Fibroblast of lung (primary cell): Measurements from ENCODE around the gene CFAP45. TPM values are rescaled to one million over a fixed set of nuclear protein-coding genes. Genes with fewer than 3 reads are reported as not detected.

Source experiments
- DNase-seq, 2 donors: peaks; one replicate each; pipeline versions ENCODE4 v3.0.0 to v3.0.0-alpha.2; 2010; ENCODE audit warnings: low read depth in 2 of 2
- H2AFZ ChIP-seq: 2 replicates; pipeline ENCODE4 v1.5.1; 2012; ENCODE audit warnings: low read length, control low read depth, inconsistent platforms
- H3K27ac ChIP-seq: 2 replicates; pipeline ENCODE4 v1.5.1; 2011; ENCODE audit warnings: low read length, control low read depth; ENCODE audit not compliant: insufficient read depth
- H3K27me3 ChIP-seq: 2 replicates; pipeline ENCODE4 v1.5.1; 2011; ENCODE audit warnings: mild to moderate bottlenecking, low read length; ENCODE audit not compliant: control insufficient read depth, insufficient read depth
- H3K36me3 ChIP-seq: 2 replicates; pipeline ENCODE4 v1.5.1; 2011; ENCODE audit warnings: low read length; ENCODE audit not compliant: control insufficient read depth, insufficient read depth
- H3K4me1 ChIP-seq: 2 replicates; pipeline ENCODE4 v1.5.1; 2011; ENCODE audit warnings: low read length; ENCODE audit not compliant: control insufficient read depth, insufficient read depth; ENCODE audit errors: extremely low read depth
- H3K4me2 ChIP-seq: 2 replicates; pipeline ENCODE4 v1.5.1; 2011; ENCODE audit warnings: low read length, control low read depth; ENCODE audit not compliant: insufficient read depth; ENCODE audit errors: extremely low read depth
- H3K4me3 ChIP-seq, 4 experiments: fragments of 200-600 bp in 1 of 4; sonication (generic) in 1 of 4; replicated peaks in 1 of 4; 2 replicates each; pipeline ENCODE4 v1.5.1; 2011 to 2016; ENCODE audit warnings: low read length in 4 of 4, low read depth in 3 of 4, mild to moderate bottlenecking in 3 of 4, control low read depth in 2 of 4, inconsistent platforms in 1 of 4, mixed read lengths in 1 of 4; ENCODE audit not compliant: insufficient read depth in 1 of 4; ENCODE audit errors: control extremely low read depth in 1 of 4
- H3K79me2 ChIP-seq: 2 replicates; pipeline ENCODE4 v1.5.1; 2012; ENCODE audit warnings: mild to moderate bottlenecking, low read length, inconsistent platforms; ENCODE audit not compliant: control insufficient read depth, insufficient read depth
- H3K9ac ChIP-seq: 2 replicates; pipeline ENCODE4 v1.5.1; 2011; ENCODE audit warnings: mild to moderate bottlenecking, low read length, control low read depth; ENCODE audit not compliant: insufficient read depth
- H3K9me3 ChIP-seq: 2 replicates; pipeline ENCODE4 v1.5.1; 2012; ENCODE audit warnings: low read depth, low read length; ENCODE audit not compliant: control insufficient read depth, insufficient read depth
- H4K20me1 ChIP-seq: 2 replicates; pipeline ENCODE4 v1.5.1; 2011; ENCODE audit warnings: low read length; ENCODE audit not compliant: control insufficient read depth, insufficient read depth; ENCODE audit errors: extremely low read depth
- EZH2 ChIP-seq: IDR thresholded peaks from 2 replicates; pipeline ENCODE4 v1.5.1; 2012; ENCODE audit warnings: low read length, control low read depth, mild to moderate bottlenecking; ENCODE audit errors: missing control alignments
- polyA plus RNA-seq, 2 donors: library from polyadenylated mRNA; depleted of rRNA in 1 of 2; stranded (reverse) in 1 of 2; unstranded in 1 of 2; fragments of >200 nt; gene quantifications; 2 replicates each; pipeline ENCODE4 v1.2.1, GENCODE V29; 2011 to 2012; ENCODE audit warnings: missing spikeins in 1 of 2
- total RNA-seq: library from RNA; depleted of rRNA; stranded (reverse); fragments of >200 nt; gene quantifications from 2 replicates; pipeline ENCODE4 v1.2.1, GENCODE V29; 2014
- TF ChIP-seq, protein P1 (sequence below), 2 donors: IDR thresholded peaks in 1 of 2; conservative IDR thresholded peaks in 1 of 2; 1 replicate in 1 of 2; 2 replicates in 1 of 2; pipeline ENCODE4 v1.5.1; 2011 to 2012; ENCODE audit warnings: low read length in 2 of 2, control low read depth in 1 of 2, inconsistent platforms in 1 of 2, low read depth in 1 of 2, mild to moderate bottlenecking in 1 of 2

The CFAP45 gene
- total and polyA plus RNA-seq, 2 donors (not counting 1 experiment from before 2014, with no cell fraction given): 1.2 to 1.5 TPM

DNA sequence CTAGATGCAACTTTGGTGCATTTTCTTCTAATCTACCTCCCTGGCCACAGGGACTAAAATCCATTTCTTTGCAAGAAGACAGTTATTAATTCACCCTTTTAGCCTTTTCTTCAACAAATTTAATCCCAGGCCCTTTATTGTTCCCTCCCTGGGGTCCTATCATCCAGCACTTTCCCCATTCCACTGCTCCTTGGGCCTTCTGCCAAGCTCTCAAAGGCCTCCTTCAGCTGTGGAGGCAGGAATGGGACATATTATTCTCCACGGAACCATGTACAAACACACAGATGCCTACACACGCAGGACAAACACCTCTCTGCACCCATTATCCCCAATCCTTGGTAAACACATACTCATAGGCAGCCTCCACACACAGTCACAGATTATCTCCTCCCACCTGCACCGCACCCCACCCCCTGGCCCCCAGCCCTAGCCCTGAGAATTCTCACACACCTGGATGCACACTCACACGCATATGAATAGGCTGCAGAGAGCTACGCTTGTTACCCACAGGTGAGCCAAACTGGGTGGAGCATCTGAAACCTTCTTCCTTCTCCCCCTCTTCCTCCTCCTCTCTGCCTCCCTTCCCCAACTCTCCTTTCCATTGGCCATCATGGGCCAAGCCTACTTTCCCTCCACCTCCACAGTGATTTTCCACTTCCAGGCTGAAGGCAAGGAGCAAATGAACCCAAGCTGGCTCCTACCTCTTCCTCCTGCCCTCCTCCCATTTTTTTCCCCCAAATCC lies 13.7 kb upstream of the CFAP45 start:
- Histone ChIP-seq H3K4me3 (no peak overlapping the region), H4K20me1 (no peaks in the 10 kb centered on the region), H3K4me2 (no peak overlapping the region), H3K4me1 (peaks cover 47% of the 10 kb centered on the region), H2AFZ (no peak overlapping the region), H3K27ac (no peak overlapping the region), H3K36me3 (peaks cover 9% of the 10 kb centered on the region), H3K9me3 (no peaks in the 10 kb centered on the region), H3K9ac (no peak overlapping the region), H3K79me2 (peaks cover 3% of the 10 kb centered on the region), H3K27me3 (no peaks in the 10 kb centered on the region)
- no peak for DNase-seq
- TF ChIP-seq EZH2: no peak
- TF ChIP-seq, protein P1, sequence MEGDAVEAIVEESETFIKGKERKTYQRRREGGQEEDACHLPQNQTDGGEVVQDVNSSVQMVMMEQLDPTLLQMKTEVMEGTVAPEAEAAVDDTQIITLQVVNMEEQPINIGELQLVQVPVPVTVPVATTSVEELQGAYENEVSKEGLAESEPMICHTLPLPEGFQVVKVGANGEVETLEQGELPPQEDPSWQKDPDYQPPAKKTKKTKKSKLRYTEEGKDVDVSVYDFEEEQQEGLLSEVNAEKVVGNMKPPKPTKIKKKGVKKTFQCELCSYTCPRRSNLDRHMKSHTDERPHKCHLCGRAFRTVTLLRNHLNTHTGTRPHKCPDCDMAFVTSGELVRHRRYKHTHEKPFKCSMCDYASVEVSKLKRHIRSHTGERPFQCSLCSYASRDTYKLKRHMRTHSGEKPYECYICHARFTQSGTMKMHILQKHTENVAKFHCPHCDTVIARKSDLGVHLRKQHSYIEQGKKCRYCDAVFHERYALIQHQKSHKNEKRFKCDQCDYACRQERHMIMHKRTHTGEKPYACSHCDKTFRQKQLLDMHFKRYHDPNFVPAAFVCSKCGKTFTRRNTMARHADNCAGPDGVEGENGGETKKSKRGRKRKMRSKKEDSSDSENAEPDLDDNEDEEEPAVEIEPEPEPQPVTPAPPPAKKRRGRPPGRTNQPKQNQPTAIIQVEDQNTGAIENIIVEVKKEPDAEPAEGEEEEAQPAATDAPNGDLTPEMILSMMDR (conservative IDR thresholded peaks at IDR 0.05 in 1 of 2, IDR thresholded peaks at IDR 0.05 in 1 of 2; ENCODE audit: low read depth in 1 of 2, low read length in 2 of 2): no peak

DNA sequence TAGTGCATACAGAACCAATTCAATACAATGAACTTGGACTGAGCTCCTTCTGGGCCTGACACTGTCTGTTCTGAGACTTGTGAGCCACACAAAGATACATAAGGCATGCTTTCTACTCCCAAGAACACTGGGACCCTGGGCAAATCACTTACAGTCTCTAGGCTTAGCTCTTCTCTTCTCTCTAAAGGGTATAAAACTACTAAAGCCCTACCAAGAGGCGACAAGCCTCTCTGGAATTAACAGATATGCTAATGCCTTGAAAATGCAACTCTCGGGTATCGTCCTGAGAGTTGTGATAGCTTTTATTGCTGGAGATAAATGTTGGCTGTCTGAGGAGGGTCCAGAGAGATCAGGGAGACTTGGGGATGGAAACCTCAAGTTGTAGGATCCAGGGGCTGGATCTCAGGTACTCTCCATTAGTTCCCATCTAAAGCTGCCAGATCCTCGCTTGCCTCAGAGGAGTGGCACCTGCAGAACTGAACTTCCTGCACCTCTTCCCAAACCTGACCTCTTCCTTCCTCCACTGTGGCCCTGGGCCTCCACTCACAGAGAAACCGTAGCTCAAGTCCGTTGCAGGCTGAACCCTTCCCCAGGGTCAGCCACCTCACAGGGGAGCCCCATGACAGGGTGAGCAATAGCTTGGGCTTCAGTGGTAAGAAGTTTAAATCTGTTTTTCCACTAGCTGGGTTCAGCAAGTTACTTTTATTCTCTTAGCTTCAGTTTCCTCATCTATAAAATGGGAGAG lies 11.5 kb upstream of the CFAP45 start:
- Histone ChIP-seq H3K27me3 (no peaks in the 10 kb centered on the region), H3K4me2 (no peak overlapping the region), H3K9me3 (no peaks in the 10 kb centered on the region), H3K36me3 (no peaks in the 10 kb centered on the region), H4K20me1 (no peaks in the 10 kb centered on the region), H3K27ac (no peak overlapping the region), H3K4me3 (no peak overlapping the region), H3K79me2 (no peaks in the 10 kb centered on the region), H2AFZ (no peak overlapping the region), H3K4me1 (peaks cover 32% of the 10 kb centered on the region), H3K9ac (no peak overlapping the region)
- DNase-seq: no peak
- TF ChIP-seq EZH2: no peak
- TF ChIP-seq, protein P1 (conservative IDR thresholded peaks at IDR 0.05 in 1 of 2, IDR thresholded peaks at IDR 0.05 in 1 of 2; ENCODE audit: low read depth in 1 of 2, low read length in 2 of 2): no peak

DNA sequence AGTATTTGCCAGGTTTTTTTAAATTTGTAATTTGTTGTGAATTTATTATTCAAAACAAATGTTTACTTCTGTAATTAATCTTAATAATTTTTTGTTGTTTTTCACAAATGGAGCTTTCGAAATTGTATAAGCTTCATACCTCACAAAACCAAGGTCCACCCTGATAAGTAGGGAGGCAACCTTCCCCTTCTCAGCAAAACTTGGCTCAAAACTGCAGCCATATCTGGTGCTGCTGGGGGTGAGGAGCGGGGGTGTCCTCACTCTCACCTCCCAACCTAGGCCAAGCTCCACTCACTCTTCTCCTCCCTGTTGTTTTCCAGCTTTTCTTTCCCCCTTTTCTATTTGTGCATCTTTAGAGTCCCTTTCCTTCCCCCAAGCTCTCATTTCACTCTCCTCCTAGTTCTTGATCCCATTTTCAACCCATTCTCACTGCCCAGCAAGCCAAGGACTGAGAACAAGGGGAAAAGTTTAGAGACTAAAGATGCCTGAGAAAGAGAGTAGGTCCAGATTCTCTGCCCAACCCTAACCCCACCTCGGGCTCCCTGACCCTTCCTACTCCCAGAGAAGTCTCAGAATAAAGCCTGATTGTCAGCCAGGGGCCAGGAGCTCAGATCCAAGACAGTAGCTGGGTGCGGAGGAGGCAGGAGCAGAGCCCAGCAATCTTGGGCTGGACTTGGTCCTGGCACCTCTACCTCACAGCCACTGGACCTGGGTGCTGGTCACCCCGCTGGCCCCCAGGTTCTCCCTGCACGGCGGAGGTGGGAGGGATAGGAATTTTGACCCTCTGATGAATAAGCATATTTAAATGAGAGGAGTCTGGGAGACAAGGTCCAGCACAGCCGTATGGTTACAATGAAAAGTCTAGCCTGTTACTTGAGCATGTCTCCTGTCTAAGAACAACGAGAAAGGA lies 8.3 kb upstream of the CFAP45 start:
- DNase-seq: no peak
- H3K4me2 ChIP-seq: no peak overlapping the region

More for the DNA sequence above, 8.3 kb upstream of the CFAP45 start:
- H3K4me3 ChIP-seq: no peak overlapping the region
- H3K9ac ChIP-seq: no peak overlapping the region
- no peak overlapping the region for H3K27ac ChIP-seq
- no peaks in the 10 kb centered on the region for H3K79me2 ChIP-seq
- no peak overlapping the region for H2AFZ ChIP-seq
- no peaks in the 10 kb centered on the region for H3K36me3 ChIP-seq
- H3K4me1 ChIP-seq: peaks cover 23% of the 10 kb centered on the region
- no peaks in the 10 kb centered on the region for H3K9me3 ChIP-seq
- no peaks in the 10 kb centered on the region for H4K20me1 ChIP-seq
- TF ChIP-seq, protein P1 (conservative IDR thresholded peaks at IDR 0.05 in 1 of 2, IDR thresholded peaks at IDR 0.05 in 1 of 2; ENCODE audit: low read depth in 1 of 2, low read length in 2 of 2): no peak
- TF ChIP-seq EZH2: no peak
- H3K27me3 ChIP-seq: no peaks in the 10 kb centered on the region
